Stimulated activated CD4-positive, alpha-beta T cell treated with anti-CD3 and anti-CD28 coated beads, TNF-alpha, amount 100 ng/mL, for 24 hours (primary cell): ENCODE measurements around the gene PLCB4.
"Not testable (repeated sequence)": the region's sequence is repeated elsewhere in the genome, so short reads cannot be mapped to it uniquely, and the experiment has no call there.

Experiments
- DNase-seq, 3 experiments: peaks; one replicate each; pipeline ENCODE4 v3.0.0-alpha.2; 2020; ENCODE audit warnings: low read depth in 3 of 3

Gene PLCB4

DNA sequence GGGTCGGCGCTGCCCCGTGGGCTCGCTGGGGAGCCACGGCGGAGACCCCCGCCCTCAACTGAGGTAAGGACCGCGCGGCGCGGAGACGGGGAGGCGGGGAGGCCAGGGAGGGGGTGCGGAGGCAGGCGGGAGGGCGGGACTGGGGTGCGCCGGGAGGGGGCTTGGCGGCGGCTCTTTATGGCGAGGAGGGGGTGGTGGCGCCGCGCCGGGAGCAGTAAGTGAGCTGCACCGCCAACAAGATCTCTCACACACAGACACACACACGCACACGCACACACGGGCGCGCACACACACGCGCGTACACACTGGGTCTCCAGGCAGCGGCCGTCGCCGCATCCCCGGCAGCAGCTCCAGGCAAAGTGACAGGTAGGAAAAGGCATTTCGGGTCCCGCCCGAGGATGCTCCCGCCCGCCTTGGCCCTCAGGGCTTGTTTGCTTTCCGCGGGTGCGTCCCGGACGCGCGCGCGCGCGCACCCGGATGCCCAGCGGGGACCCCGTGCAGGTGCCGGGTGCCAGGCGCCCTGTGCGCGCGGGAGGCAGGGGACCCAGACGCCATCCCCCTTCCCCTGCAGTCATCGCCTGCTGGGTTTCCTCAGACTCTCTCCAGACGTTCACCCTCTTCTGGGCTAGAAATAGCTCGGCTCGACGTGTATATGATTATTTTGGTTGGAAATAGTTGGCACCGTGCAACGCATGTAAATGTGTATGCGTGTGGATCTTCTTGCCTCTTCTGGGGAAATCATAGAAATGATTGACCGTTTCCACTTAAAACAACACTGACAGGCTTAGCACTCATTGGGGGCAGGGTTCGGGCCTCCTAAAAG lies at the start of gene PLCB4:
Gene PLCB4 (plus strand): TSS at position 247 of the 823 bp plus-strand sequence. CDS start 238,728 bp downstream, outside the sequence.
- no peak for DNase-seq

DNA sequence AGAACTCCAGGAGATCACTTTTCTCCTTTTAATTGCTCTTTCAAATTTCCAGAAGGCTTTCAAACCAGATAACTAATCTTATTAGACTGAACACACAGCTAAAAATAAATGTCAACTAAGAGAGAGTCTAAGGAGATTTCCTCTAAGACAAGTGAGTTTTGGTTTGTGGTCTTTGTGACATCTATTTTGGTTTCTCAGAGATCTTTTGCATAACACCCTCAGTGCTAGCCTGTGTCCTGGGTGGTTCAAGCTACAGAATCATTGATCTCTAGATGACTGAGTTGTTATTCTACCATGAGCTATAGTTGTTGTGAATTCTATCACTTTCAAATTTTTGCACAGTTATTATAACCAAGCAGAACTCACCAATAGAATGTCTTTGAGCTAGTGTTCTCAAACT lies 49.1 kb upstream of the PLCB4 start:
- DNase-seq = no peak

DNA sequence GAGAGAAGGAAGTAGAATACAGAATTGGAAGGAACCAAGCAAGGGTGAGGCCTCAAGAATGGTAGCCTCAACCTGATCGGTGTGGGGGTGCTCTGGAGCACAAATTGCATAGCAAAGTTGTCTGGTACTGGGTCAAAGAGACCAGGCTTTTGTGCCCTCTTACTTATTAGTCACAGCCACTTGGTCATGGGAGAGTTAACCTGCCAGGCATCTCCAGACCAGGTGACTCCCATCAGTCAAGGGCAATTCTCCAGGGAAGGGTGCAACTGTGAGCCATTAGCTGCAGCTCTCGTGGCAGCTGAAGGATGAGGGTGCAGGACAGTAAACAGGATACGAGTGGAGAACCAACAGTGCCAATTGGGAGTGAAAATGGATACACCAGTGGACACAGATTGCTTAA lies 47.7 kb upstream of the PLCB4 start:
- no peak for DNase-seq

DNA sequence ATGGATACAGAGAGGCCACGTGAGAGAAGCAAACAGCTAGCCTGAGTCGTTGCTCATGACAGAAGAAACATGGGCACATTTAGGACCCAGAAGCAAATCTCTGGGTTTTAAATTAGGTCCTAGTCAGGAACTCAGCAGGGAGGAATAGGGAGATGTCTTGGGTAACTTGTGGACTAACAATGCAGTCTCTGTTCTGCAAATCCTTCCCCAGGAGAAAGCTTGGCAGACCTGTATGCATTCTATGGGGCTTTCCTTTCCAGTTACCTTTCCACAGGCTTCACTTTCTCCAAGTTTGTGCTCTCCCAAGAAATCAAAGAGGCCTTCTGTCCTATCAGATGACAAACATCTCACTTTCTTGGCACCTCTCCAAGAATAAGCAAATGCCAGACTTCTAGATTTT lies 47.2 kb upstream of the PLCB4 start:
- DNase-seq = no peak

DNA sequence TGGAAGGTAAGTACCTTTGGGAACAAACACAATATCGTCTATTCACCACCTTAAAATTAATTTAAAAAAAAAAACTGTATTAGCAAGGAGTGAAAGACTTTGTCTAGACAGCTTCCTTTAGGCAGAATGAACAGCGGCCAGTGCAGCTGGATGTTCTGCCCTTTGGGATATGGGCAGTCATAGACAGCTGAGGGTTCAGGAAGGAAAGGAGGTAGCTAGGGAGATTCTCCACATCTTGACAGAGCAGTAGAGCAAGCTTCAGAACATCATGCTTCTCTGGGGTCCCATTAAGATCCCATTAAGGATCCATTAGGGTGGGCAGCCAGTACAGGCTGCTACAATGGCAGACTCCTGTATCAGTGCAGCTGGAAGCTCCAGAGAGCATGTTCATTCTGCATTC lies 46.5 kb upstream of the PLCB4 start:
- no peak for DNase-seq

DNA sequence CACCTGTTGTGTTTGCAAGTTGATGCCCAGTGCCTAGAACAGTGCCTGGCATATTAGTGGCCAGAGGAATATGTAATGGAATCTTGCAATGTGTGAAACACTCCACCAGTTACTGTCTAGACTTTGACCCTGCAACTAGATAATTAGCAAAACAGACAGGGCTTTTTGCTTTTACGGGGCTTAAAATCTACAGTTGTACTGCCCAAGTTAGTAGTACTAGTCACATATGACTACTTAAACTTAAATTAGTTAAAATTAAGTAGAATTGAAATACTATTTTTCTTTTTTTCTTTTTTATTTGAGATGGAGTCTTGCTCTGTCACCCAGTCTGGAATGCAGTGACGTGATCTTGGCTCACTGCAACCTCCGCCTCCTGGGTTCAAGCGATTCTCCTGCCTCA lies 44.3 kb upstream of the PLCB4 start:
- no peak for DNase-seq

DNA sequence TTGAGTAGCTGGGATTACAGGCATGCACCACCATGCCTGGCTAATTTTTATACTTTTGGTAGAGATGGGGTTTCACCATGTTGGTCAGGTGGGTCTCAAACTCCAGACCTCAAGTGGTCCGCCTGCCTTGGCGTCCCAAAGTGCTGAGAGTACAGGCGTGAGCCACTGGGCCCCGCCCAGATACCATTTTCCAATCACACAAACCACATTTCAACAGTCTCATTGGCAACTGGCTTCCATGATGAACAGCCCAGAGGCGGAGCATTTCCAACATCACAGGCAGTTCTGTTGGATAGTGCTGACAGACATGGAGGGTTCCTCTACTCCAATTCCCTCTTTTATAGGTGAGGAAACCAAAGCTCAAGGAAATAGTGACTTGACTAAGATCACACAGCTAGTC lies 43.9 kb upstream of the PLCB4 start:
- no peak for DNase-seq

DNA sequence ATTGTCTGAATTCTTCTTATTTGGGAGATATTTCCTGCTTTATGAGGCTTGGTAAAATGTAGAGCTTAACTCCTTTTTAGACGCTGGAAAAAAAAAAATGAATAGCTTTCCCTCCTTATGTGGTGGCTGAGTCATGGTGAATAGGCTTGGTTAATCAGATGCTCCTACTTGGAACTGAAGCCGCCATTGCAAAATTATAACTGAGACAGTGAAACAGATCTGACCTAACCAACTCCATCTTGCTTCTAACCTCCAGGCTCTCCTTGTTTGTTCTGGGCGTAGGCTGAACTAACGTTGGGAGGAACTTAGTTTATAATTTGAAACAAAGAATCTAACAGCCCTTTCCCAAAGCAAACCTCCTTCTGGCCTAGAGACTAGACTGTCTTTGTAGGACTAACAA lies 43.2 kb upstream of the PLCB4 start:
- no peak for DNase-seq

DNA sequence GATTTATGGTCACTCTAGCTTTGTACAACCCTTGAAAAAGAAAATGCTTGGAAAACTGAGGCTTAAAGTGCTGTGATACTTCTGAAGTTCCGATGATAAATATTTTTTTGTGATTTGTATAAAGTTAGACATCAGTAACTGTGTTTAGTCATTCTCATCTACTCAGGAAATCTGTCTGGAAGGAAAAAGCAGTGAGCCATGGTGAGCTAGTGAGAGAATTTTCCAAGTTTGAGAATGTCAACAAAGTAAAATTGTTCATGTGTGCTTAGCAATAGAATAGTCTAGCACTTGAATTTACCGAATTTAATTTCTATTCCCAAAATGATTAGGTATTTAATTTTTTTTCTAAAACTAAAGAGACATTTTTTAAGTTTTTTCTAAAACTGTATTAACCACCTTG lies 41.3 kb upstream of the PLCB4 start:
- DNase-seq = no peak

DNA sequence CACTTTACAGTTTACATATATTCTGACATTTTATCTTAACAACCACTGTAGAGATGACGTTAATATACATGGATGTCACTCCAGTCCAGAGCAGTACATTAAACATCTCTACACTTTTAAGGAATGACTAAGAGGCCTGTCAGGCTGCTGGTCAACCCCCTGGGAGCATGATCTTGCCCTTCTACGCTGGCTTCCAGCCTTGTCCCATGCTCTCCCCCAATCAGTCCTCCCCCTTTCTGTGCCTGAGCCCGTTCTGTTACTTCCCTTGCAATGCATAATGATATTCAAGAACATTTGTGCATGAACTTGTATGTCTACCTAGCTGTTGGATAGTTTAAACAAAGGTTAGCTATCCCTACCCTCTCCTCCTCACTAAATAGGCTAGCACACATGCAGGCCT lies 40.5 kb upstream of the PLCB4 start:
- DNase-seq = no peak

DNA sequence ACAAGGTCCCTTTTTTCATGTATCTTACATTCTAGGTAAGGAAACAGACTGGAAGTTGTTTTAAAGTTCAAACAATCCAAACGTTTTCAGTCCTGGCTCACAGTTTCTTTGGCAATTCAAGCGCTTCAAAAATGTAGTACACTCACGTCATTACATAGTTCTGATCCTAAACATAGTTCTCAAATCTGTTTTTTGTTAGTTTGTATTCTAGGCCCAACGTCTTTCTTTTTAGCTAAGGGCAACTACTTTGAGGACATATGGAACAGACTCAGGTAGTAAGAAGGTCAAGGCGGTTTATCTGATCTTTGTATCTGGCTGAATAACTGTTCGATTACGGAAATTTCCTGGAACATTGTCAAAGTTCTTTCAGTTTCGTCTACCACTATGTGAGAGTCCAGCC lies 36.9 kb upstream of the PLCB4 start:
- no peak for DNase-seq

DNA sequence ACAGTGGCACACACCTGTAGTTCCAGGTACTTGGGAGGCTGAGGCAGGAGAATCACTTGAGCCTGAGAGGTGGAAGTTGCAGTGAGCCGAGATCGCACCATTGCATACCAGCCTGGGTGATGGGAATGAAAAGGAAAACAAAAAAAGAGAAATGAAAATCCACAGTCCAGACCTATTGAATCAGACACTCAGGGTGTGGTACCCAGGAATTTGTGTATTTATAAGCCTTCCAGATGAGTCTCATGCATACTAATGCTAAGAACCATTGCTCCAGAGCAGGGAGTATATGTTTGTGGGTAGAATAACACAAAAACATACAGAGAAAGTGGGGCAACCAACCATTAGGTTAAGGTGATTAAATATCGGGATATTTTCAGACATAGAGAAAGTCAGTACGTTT lies 36.1 kb upstream of the PLCB4 start:
- no peak for DNase-seq

DNA sequence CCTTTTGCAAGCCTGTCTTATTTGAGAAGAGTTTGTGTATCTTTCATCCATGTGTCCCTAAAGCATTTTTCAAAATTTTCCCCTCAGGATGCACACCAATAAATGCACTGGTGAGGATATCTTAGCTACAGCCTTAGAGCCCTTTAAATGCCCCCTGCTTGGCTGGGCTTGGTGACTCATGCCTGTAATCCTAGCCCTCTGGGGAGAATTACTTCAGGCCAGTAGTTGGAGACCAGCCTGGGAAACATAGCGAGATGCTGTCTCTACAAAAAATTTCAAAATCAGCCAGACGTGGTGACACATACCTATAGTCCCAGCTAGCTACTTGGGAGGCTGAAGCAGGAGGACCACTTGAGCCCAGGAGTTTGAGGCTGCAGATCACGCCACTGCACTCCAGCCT lies 33.8 kb upstream of the PLCB4 start:
- no peak for DNase-seq

DNA sequence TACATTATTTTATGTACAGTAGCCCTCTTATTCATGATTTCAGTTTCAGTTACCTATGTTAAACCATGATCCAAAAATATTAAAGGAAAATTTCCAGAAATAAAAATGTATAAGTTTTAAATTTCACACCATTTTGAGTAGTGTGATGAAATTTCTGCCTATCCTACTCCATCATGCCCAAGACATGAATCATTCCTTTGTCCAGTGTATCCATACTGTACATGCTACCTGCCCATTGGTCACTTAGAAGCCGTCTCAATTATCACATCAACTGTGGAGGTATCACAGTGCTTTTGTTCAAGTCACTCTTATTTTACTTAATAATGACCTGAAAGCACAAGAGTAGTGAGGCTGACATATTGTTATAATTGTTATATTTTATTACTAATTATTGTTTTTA lies 32.3 kb upstream of the PLCB4 start:
- no peak for DNase-seq

DNA sequence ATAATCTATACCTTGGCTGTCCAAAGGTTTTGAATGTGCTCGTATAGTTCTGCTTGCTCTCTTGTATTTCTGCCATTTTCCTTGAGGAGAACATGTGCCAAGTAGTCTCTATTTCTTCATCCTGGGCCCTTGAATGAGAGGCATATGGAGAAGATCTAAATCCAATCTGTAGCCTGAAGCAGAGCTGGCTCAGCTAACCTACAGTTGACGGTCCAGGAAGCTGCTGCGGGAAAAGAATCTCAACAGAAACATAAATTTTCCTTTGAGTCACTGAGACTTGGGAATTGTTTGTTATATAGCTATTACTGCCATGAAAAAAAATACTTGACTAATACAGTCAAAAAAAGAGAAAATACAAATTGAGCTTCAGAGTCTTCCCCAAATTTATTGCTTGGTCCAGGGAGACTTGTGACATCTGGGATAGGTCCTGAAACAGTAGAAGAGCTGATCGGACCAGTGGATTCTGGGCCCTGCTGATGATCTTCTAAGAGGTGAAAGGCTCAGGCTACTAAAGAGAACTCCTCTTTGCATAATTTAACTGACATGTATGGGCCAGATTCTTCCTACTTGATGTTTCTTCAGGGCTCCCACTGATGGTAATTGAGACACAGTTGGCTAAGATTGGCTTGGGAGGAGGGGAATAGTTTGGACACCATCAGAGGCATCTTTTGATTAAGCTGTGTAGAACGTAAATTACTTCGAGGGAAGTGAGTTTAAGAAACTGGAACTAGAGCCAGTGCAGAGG lies 29.9 kb upstream of the PLCB4 start:
- DNase-seq = no peak

DNA sequence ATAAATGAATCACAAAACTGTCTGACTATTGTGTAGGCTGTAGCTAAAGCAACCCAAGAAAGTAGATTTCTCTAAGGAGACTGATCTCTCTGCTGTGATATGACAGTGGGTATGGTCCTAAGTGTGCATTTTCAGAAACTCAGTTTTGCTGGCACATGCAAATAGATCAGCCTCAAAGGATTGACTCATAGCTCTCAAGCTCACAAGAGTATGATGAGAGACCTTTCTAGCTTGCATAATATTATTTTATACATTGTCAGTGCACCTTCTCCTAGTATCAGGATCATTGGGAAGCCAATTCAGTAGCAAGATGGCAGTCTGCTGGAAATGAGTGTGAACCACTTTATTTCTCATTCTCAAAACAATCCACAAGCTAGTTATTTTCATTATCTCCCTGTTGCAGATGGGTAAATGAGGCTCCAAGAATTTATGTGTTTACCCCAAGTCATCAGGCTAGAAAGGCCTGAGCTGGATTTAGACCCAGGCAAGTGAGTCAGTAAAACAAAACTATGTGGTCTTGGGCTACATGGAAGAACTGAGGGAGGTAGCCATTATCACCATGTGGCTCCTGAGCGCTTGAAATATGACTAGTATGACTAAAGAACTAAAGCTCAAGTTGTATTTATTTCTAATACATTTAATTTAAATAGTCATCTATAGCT lies 27.9 kb upstream of the PLCB4 start:
- DNase-seq = no peak

DNA sequence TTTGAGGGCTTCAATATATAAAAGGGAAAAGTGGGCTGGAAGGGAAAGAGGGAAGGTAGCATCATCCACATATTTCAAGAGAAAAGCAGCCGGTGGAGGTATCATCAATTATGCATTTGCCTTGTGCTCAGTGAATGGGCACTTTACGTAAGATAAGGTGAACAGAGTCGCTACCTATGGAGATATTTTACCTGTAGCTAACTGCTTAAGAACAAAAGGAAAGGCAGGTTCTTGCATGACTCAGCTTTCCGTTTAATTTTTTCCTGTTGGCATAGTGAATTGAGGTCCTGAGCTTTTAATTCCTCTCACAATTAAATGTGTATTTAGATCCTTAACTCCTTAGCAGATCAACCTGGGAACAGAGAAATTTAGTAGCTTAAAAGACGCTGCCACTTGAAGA lies 25.5 kb upstream of the PLCB4 start:
- no peak for DNase-seq

DNA sequence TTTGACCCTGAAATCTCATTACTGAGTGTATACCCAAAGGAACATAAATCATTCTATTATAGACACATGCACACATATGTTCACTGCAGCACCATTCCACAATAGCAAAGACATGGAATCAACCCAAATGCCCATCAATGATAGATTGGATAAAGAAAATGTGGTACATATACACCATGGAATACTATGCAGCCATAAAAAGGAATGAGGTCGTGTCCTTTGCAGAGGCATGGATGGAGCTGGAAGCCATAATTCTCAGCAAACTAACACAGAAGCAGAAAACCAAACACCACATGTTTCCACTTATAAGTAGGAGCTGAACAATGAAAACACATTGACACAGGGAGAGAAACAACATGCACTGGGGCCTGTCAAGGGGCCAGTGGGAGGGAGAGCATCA lies 21.0 kb upstream of the PLCB4 start:
- DNase-seq = not testable (repeated sequence)

DNA sequence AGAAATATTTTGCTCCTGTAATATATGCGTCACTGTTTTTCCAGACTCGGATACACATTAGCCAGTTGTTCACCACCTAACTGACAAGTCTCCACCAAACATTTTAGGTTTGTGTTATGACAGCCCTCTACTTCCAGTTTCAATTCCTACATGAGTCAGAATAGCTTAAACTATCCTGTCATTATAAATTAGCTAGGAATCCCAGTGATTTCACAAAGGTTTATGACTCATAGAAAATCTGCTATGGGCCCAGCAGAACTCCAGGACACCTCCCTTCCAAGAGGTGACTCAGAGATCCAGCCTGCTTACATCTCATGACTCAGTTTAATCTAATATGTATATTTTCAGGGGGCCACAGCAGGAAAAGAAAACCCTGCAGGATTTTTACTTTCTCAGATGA lies 17.4 kb upstream of the PLCB4 start:
- no peak for DNase-seq

DNA sequence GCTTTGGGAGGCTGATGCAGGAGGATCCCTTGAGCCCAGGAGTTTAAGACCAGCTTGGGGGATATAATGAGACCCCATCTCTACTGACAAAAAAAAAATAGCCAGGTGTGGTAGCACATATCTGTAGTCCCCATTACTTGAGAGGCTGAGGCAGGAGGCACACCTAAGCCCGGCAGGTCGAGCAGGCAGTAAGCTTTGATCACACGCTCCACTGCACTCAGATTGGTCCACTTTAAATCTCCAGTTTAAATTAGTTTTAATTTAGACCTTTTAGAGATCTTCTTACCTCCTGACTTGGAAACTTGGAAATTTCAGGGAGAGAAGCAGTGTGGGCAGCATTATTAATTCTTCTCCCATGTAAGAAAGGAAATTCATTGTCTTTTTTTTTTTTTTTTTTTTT lies 16.8 kb upstream of the PLCB4 start:
- no peak for DNase-seq

DNA sequence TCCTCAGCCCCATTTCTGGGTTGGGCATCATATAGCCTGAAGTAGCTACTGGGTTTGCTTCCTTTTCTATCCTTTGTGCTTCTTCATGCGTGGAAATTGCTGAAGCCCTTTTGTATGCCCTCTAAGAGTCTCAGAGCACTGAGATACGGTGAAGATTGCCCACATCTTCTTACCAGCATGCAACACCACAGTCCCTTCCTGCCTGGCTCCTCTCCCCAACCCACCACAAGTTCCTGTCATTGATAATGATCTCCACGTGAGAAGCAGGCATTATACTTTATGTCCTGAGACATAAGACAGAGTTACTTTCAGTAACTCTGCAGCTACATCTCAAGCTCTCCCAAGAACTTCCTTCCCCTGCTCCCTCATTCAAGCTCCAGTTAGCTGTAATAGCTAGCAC lies 15.8 kb upstream of the PLCB4 start:
- DNase-seq = no peak

DNA sequence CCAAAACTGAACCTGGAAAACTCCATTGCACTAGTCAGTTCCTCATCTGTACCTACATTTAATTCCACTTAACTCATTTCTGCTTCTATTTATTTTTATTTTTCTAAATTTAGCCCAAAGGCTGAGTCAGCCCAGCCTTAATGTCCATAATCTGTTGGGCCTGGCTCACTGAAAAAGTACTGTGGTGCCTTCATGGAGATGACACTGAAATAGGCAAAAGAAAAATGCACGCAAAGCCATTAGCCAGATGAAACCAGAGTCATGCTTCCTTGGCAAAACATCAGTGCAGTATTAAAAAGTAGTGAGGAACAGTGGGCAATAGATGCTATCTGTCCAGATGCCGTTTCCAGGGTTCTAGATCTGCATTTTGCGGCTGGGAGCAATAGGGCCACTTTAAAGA lies 14.7 kb upstream of the PLCB4 start:
- DNase-seq = no peak

DNA sequence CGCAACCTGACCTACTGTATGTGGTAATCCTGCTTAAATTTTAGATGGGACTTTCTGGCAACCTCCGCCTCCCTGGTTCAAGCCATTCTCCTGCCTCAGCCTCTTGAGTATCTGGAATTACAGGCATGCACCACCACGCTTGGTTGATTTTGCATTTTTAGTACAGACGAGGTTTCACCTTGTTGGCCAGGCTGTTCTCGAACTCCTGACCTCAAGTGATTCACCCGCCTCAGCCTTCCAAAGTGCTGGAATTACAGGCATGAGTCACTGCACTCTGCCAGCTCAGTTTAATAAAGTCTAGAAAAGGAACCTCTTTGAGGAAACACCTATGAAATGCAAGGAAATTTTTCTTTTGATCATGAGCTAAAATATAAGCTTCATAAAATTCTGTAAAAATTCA lies 9.0 kb upstream of the PLCB4 start:
- DNase-seq = no peak
